Fibroblast of the aortic adventitia (primary cell): ENCODE measurements around the gene ARID2. TPM values are rescaled to one million over a fixed set of nuclear protein-coding genes. Genes with fewer than 3 reads are reported as not detected.

Source experiments
- DNase-seq: peaks from one replicate; pipeline ENCODE4 v3.0.0-alpha.2; 2010; ENCODE audit warnings: low read depth
- H3K4me3 ChIP-seq: 2 replicates; pipeline ENCODE4 v1.5.1; 2011; ENCODE audit warnings: low read depth, mild to moderate bottlenecking, control low read depth, low read length, moderate library complexity
- total RNA-seq: library from RNA; depleted of rRNA; stranded (reverse); fragments of >200 nt; gene quantifications from 2 replicates; pipeline ENCODE4 v1.2.3, GENCODE V29; 2012; ENCODE audit warnings: low replicate concordance
- TF ChIP-seq, protein P1 (sequence below): IDR thresholded peaks from 2 replicates; pipeline ENCODE4 v1.5.1; 2011; ENCODE audit warnings: mild to moderate bottlenecking, low read length, control low read depth, inconsistent platforms; ENCODE audit not compliant: insufficient read depth

The ARID2 gene
- total RNA-seq, 1 donor, result 25.0 TPM

DNA sequence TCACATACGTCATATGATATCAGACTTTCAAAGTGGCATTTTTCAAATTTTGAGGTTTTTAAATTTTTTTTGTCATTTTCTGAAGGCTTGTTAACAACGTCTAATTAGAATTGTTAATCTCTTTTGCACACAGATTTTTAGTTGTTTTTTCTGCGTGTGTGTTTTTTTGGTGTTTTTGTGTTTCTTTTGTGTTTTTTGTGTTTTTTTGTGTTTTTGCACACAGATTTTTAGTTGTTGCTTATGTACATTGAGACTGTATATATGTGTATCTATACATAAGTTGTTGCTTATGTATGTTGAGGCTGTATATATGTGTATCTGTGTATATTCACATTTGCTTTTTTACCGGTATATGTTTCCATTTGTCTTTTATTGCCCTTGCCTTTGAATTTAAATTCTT lies 30.8 kb downstream of the ARID2 start:
- TF ChIP-seq, protein P1, sequence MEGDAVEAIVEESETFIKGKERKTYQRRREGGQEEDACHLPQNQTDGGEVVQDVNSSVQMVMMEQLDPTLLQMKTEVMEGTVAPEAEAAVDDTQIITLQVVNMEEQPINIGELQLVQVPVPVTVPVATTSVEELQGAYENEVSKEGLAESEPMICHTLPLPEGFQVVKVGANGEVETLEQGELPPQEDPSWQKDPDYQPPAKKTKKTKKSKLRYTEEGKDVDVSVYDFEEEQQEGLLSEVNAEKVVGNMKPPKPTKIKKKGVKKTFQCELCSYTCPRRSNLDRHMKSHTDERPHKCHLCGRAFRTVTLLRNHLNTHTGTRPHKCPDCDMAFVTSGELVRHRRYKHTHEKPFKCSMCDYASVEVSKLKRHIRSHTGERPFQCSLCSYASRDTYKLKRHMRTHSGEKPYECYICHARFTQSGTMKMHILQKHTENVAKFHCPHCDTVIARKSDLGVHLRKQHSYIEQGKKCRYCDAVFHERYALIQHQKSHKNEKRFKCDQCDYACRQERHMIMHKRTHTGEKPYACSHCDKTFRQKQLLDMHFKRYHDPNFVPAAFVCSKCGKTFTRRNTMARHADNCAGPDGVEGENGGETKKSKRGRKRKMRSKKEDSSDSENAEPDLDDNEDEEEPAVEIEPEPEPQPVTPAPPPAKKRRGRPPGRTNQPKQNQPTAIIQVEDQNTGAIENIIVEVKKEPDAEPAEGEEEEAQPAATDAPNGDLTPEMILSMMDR, result no peak
- no peak for DNase-seq
- no peak overlapping the region for H3K4me3 ChIP-seq

DNA sequence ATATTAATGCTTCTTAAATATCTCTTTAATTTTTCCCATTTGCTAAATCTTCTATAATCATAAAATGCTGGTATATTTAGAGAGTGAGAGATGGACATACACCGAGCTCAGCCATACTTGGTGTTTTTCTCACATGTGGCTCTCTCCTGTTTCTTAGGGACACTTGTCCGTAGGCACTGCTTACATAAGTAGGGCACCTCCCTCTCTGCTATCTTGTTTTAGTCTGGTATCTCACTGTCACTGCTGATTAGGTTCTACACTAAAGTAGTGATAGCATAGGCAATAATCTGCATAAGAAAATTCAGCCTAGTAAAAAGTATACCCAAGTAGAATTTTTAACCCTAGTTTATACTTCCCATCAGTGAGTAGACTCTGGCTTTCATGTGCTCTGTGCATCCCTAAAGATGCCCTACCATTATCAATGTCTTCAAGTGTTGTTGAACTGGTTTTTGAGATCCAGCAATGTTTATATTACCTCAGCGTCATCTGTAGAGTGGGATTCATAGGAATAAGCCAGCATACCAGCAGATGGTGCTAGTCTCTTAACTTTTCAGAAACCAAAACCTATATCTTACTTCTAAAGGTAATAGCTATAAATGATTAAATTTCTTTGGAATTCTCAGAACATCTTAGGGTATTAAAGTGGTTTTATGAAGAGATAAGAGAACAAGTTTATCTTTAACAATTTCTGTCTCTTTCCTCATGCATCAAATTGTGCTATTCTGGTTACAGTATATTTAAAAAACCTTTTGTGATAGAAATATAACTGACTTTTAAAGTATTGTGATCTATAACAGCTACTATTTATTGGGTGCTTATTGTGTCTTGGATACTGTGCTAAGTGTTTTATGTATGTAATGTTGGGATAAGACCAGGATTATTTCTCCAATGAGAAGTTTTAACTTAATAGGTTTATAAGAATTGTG lies 32.9 kb downstream of the ARID2 start:
- no peak overlapping the region for H3K4me3 ChIP-seq
- DNase-seq, result peak; percentile 76
- TF ChIP-seq, protein P1, result peak; percentile 76

DNA sequence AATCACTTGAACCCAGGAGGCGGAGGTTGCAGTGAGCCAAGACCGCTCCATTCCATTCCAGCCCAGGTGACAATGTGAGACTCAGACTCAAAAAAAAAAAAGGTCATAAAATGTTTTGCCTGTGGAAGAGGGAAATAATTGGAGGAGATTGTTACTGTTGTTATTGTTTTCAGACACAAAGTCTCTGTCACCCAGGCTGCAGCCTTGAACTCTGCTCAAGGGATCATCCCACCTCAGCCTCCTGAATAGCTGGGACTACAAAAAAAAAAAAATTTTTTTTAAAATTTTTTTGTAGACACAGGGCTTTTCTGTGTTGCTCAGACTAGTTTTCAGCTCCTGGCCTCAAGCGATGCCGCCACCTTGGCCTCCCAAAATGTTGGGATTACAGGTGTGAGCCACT lies 33.9 kb downstream of the ARID2 start:
- TF ChIP-seq, protein P1, result no peak
- H3K4me3 ChIP-seq, result no peak overlapping the region
- DNase-seq, result no peak

DNA sequence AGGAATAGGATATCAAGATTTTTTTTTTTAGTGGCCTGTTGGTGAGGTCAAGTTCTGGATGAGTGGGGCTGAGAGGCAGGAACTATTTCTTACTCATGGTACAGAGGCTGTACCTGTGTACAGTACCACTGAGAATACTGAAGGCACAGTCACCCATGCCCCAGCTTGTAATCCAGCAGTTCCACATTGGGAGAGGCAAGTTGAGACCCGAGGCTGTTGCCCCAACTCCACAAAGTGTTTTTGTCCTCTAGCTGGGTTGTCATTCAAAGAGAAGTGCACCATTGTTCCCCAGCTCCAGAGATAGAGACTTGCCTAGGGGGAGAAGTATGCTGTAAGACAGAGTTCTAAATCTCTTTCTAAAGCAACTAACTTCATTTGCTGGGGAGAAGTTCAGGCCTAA lies 38.7 kb downstream of the ARID2 start:
- DNase-seq, result no peak
- TF ChIP-seq, protein P1, result no peak

DNA sequence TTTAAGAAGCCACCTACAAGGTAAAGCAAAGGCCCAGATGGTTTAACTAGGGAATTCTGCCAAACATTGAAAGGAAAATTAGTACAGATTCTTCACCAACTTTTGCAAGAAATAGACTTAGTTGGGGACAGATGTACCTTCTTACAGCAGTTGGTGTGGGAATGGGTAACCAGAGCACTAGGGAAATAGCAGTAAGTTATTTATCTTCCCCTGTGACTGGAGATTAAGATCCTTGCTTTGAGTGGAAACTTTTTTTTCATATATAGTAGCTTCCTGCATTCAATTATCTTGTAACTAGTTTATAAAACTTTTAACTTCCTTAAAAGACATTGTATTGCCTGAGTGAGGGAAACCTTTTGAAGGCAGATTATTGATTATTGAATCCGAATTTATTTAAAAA lies 44.2 kb downstream of the ARID2 start:
- no peak for DNase-seq
- TF ChIP-seq, protein P1, result no peak
- no peak overlapping the region for H3K4me3 ChIP-seq

More for the DNA sequence above, 38.7 kb downstream of the ARID2 start:
- no peak overlapping the region for H3K4me3 ChIP-seq

DNA sequence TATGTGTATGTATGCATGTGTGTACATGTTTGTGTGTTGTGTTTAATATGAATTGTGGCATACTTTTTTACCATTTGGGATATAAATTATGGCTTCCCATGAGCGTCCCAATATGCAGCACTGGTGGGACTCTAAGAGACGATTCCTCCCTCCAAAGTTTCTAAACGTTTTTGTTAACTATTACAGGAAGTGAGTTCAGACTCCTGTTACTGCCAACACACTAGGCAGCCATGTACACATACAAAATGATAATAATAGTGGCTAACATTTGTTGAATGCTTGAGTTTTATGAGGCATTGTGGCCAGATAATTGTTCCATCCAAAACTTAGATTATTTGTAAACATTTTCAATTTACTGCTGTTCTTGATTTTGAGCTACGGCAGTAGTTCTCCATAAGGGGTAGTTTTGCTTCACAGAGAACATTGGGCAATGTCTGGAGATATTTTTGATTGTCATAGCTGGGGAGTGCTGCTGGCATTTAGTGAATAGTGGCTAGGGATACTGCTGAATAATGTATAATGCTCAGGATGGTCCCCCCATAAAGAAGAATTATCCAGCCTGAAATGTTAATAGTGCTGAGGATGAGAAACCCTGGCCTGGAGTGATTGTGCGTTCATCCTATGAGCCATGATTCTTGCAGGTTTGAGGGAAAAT lies 45.1 kb downstream of the ARID2 start:
- no peak overlapping the region for H3K4me3 ChIP-seq
- TF ChIP-seq, protein P1, result no peak
- no peak for DNase-seq
